ENCODE data around the gene DOK3. TPM values are rescaled to one million over a fixed set of nuclear protein-coding genes. Genes with fewer than 3 reads are reported as not detected.

DOK3 gene
- total RNA-seq, 6 donors from 2014 or later: 17.4 to 113 (median 75.9) TPM

- Histone ChIP-seq H3K9me3 (no peaks in the 10 kb centered on the region), H3K27ac (peak within 1 kb of the TSS; percentile 30 to 84 (median 68)), H3K4me3 (peak within 1 kb of the TSS; percentile 74 to 94 (median 81)), H3K27me3 (peaks cover 0 to 7% (median 1%) of the 10 kb centered on the region in 4 donors), H3K36me3 (no peaks in the 10 kb centered on the region), H3K4me1 (peaks cover 16 to 40% (median 27%) of the 10 kb centered on the region in 4 donors)
- TF ChIP-seq POLR2A (IDR thresholded peaks at IDR 0.05): no peak
- TF ChIP-seq CTCF (IDR thresholded peaks at IDR 0.05): no peak
- no peak for TF ChIP-seq POLR2AphosphoS5 (IDR thresholded peaks at IDR 0.05)
- no peak for TF ChIP-seq EP300 (IDR thresholded peaks at IDR 0.05)
- ATAC-seq (ENCODE audit: low FRiP score in 2 of 2) (peak in 1 of 2 donors; percentile 59), DNase-seq (peak in 1 of 2 donors; percentile 91)
- 5 to 20% methylated on average over 3 to 39 of the region's 69 CpGs for WGBS, 2 donors
These were observed 36.1 kb downstream of the DOK3 start, which contains the start of gene DBN1 for GRCh38 chr5:177473443-177474001. Gene DBN1 (minus strand): TSS chr5:177473634. CDS start chr5:177473521, 113 bp downstream.

GRCh38 chr5:177472460-177473442 is 36.9 kb downstream of the DOK3 start:
- peak in 1 of 2 donors; percentile 90 for DNase-seq
- peak overlapping the region; percentile 30 to 84 (median 68) for H3K27ac ChIP-seq
- peak overlapping the region; percentile 74 to 94 (median 81) for H3K4me3 ChIP-seq
- TF ChIP-seq POLR2AphosphoS5 (IDR thresholded peaks at IDR 0.05) (no peak), CTCF (IDR thresholded peaks at IDR 0.05) (no peak)
- H3K36me3 ChIP-seq: peaks cover 0 to 3% (median 0%) of the 10 kb centered on the region in 4 donors
- no peak for ATAC-seq (ENCODE audit: low FRiP score in 2 of 2)
- H3K4me1 ChIP-seq: peaks cover 13 to 36% (median 20%) of the 10 kb centered on the region in 4 donors
- peaks cover 0 to 7% (median 1%) of the 10 kb centered on the region in 4 donors for H3K27me3 ChIP-seq
- 3 to 9% methylated on average over 8 to 40 of the region's 93 CpGs for WGBS, 2 donors
- no peaks in the 10 kb centered on the region for H3K9me3 ChIP-seq

GRCh38 chr5:177471610-177472356 is 37.8 kb downstream of the DOK3 start:
- DNase-seq: peak in 1 of 2 donors; percentile 78
- H3K4me3 ChIP-seq: peak overlapping the region in 3 of 4 donors; percentile 80 to 94 (median 82)
- TF ChIP-seq POLR2AphosphoS5 (IDR thresholded peaks at IDR 0.05): no peak
- no peak for TF ChIP-seq EP300 (IDR thresholded peaks at IDR 0.05)
- TF ChIP-seq CTCF (IDR thresholded peaks at IDR 0.05): no peak
- TF ChIP-seq POLR2A (IDR thresholded peaks at IDR 0.05): no peak

GRCh38 chr5:177470759-177471536 is 38.7 kb downstream of the DOK3 start:
- no peak for ATAC-seq (ENCODE audit: low FRiP score in 2 of 2)

More at GRCh38 chr5:177471610-177472356, 37.8 kb downstream of the DOK3 start:
- H3K27ac ChIP-seq: peak overlapping the region in 2 of 4 donors; percentile 65 to 84
- 71 to 89% methylated on average over 8 to 14 of the region's 14 CpGs for WGBS, 2 donors
- peaks cover 0 to 11% (median 9%) of the 10 kb centered on the region in 4 donors for H3K36me3 ChIP-seq
- peaks cover 13 to 33% (median 20%) of the 10 kb centered on the region in 4 donors for H3K4me1 ChIP-seq
- peaks cover 0 to 7% (median 1%) of the 10 kb centered on the region in 4 donors for H3K27me3 ChIP-seq
- no peaks in the 10 kb centered on the region for H3K9me3 ChIP-seq
- peak in 1 of 2 donors; percentile 46 for ATAC-seq (ENCODE audit: low FRiP score in 2 of 2)

More at GRCh38 chr5:177470759-177471536, 38.7 kb downstream of the DOK3 start:
- Histone ChIP-seq H3K4me3 (no peak overlapping the region), H3K36me3 (peaks cover 0 to 18% (median 12%) of the 10 kb centered on the region in 4 donors), H3K27ac (no peak overlapping the region), H3K9me3 (no peaks in the 10 kb centered on the region), H3K4me1 (peaks cover 13 to 30% (median 20%) of the 10 kb centered on the region in 4 donors), H3K27me3 (peaks cover 0 to 7% (median 1%) of the 10 kb centered on the region in 4 donors)
- no peak for DNase-seq
- WGBS, 2 donors: 80 to 92% methylated on average over 7 to 10 of the region's 10 CpGs
- no peak for TF ChIP-seq CTCF (IDR thresholded peaks at IDR 0.05)
- TF ChIP-seq POLR2AphosphoS5 (IDR thresholded peaks at IDR 0.05): no peak

All from upper lobe of left lung (tissue), 6 donors.